HG02981 (cell line): Measurements from ENCODE around the gene SLF2.
"Not testable (repeated sequence)": the region's sequence is repeated elsewhere in the genome, so short reads cannot be mapped to it uniquely, and the experiment has no call there.

Source experiments
- ATAC-seq: cut with Tn5 transposase; IDR thresholded peaks from one replicate; pipeline ENCODE4 v1.9.1; 2021; ENCODE audit warnings: mild to moderate bottlenecking, moderate library complexity; ENCODE audit not compliant: unreplicated experiment

The SLF2 gene

GRCh38 chr10:100879741-100880360 is 32.9 kb upstream of the SLF2 start:
- ATAC-seq = no peak

GRCh38 chr10:100881556-100882213 is 31.1 kb upstream of the SLF2 start:
- no peak for ATAC-seq

GRCh38 chr10:100882252-100882651 is 30.5 kb upstream of the SLF2 start:
- ATAC-seq = no peak

- ATAC-seq = no peak
These were observed 30.0 kb upstream of the SLF2 start for GRCh38 chr10:100882671-100883311.

- no peak for ATAC-seq
These were observed 29.4 kb upstream of the SLF2 start for GRCh38 chr10:100883312-100883821.

- not testable (repeated sequence) for ATAC-seq
These were observed 27.2 kb upstream of the SLF2 start for GRCh38 chr10:100885611-100886010.

GRCh38 chr10:100886091-100886490 is 26.7 kb upstream of the SLF2 start:
- ATAC-seq = no peak

GRCh38 chr10:100886521-100886920 is 26.2 kb upstream of the SLF2 start:
- ATAC-seq = no peak

GRCh38 chr10:100886963-100887362 is 25.8 kb upstream of the SLF2 start:
- no peak for ATAC-seq

GRCh38 chr10:100887761-100888296 is 24.9 kb upstream of the SLF2 start:
- no peak for ATAC-seq

- no peak for ATAC-seq
These were observed 23.8 kb upstream of the SLF2 start for GRCh38 chr10:100888957-100889356.

GRCh38 chr10:100889546-100889945 is 23.2 kb upstream of the SLF2 start:
- ATAC-seq = no peak

GRCh38 chr10:100890141-100890672 is 22.6 kb upstream of the SLF2 start:
- ATAC-seq = no peak

GRCh38 chr10:100890673-100891317 is 22.0 kb upstream of the SLF2 start:
- no peak for ATAC-seq

GRCh38 chr10:100894033-100894432 is 18.7 kb upstream of the SLF2 start:
- ATAC-seq = no peak

- ATAC-seq = no peak
These were observed 18.0 kb upstream of the SLF2 start for GRCh38 chr10:100894589-100895294.

GRCh38 chr10:100895346-100895745 is 17.4 kb upstream of the SLF2 start:
- ATAC-seq = no peak

GRCh38 chr10:100895896-100896295 is 16.9 kb upstream of the SLF2 start:
- no peak for ATAC-seq

- no peak for ATAC-seq
These were observed 15.8 kb upstream of the SLF2 start for GRCh38 chr10:100896876-100897461.

- no peak for ATAC-seq
These were observed 14.8 kb upstream of the SLF2 start for GRCh38 chr10:100897976-100898375.
